HUDEP-2 (cell line): ENCODE data around the gene MYH14.

Source experiments
- DNase-seq, 76 experiments: peaks; one replicate each; lab custom pipeline; 2025; ENCODE audit not compliant: unreplicated experiment in 76 of 76; lab: John Stamatoyannopoulos, UW

MYH14 gene

GRCh38 chr19:50203281-50204080 is at the start of gene MYH14:
TSS of gene MYH14 (plus strand) at chr19:50203622. CDS start at chr19:50210366, 6,744 bp downstream.
- peak in 5 of 76 experiments; percentile 7 to 15 (median 10) for DNase-seq

GRCh38 chr19:50154529-50154928 is 48.9 kb upstream of the MYH14 start:
- no peak for DNase-seq

GRCh38 chr19:50155520-50156109 is 47.8 kb upstream of the MYH14 start:
- no peak for DNase-seq

- DNase-seq, result no peak
Measured at GRCh38 chr19:50158577-50158976, 44.8 kb upstream of the MYH14 start.

- DNase-seq, result no peak
Measured at GRCh38 chr19:50159078-50159477, 44.3 kb upstream of the MYH14 start.

GRCh38 chr19:50162988-50163387 is 40.4 kb upstream of the MYH14 start, which contains the start of gene IZUMO2:
TSS of gene IZUMO2 (minus strand) at chr19:50163281. CDS start at chr19:50163194, 87 bp downstream.
- no peak for DNase-seq

- no peak for DNase-seq
Measured at GRCh38 chr19:50167314-50167721, 36.1 kb upstream of the MYH14 start.

- no peak for DNase-seq
Measured at GRCh38 chr19:50171752-50172151, 31.7 kb upstream of the MYH14 start.

GRCh38 chr19:50172726-50173125 is 30.7 kb upstream of the MYH14 start:
- no peak for DNase-seq

- DNase-seq, result peak in 1 of 76 experiments; percentile 1
Measured at GRCh38 chr19:50173127-50173526, 30.3 kb upstream of the MYH14 start.

- DNase-seq, result no peak
Measured at GRCh38 chr19:50174100-50174793, 29.2 kb upstream of the MYH14 start.

GRCh38 chr19:50175924-50176323 is 27.5 kb upstream of the MYH14 start:
- no peak for DNase-seq

GRCh38 chr19:50176775-50177174 is 26.6 kb upstream of the MYH14 start:
- DNase-seq, result no peak

GRCh38 chr19:50178320-50178719 is 25.1 kb upstream of the MYH14 start:
- DNase-seq, result no peak

GRCh38 chr19:50178859-50179537 is 24.4 kb upstream of the MYH14 start:
- no peak for DNase-seq

- DNase-seq, result no peak
Measured at GRCh38 chr19:50181121-50181520, 22.3 kb upstream of the MYH14 start.

GRCh38 chr19:50184196-50184595 is 19.2 kb upstream of the MYH14 start:
- no peak for DNase-seq

- no peak for DNase-seq
Measured at GRCh38 chr19:50187937-50188336, 15.5 kb upstream of the MYH14 start.

- no peak for DNase-seq
Measured at GRCh38 chr19:50189331-50189730, 14.1 kb upstream of the MYH14 start.

GRCh38 chr19:50190439-50190891 is 13.0 kb upstream of the MYH14 start:
- no peak for DNase-seq

- no peak for DNase-seq
Measured at GRCh38 chr19:50191216-50191615, 12.2 kb upstream of the MYH14 start.
